ENCODE data around the gene ACKR3. TPM values are rescaled to one million over a fixed set of nuclear protein-coding genes. Genes with fewer than 3 reads are reported as not detected.

The ACKR3 gene
- polyA plus RNA-seq, 1 donor from 2014 or later, result 1.7 TPM

DNA sequence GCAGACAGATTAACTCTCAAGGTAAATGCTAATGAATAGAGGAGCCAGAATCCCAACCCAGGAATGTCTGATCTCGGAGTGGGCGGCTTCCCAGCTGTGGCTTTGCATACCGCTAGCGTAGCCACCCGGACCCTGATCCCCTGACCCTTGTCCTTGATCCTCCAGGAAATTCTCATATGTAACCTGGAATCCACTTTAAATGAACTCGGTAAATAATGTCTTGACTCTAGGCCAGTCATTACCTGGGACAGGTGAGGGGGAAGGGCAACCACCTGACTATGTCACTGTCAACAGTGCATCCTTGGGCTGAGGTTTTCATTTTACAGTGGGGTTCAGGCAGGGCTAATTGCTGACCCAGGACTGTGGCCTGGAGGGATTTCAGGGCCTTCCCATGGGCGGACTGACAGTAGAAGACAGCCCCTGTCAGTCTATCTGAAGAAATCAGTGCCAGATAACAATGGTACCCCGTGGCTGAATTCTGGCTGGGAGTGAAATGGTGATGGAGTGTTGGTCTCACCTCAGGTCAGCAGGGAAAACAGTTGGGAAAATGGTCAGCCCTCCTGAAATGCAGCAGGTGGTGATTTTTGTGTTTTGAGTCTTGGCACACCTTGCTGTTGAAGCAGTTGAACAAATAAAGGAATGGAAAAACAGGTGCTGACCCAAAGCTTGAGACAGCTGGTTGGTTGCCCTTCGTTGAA is 9.6 kb downstream of the ACKR3 start:
- Histone ChIP-seq H3K9me3 (ENCODE audit: low read length) (no peaks in the 10 kb centered on the region), H3K27me3 (ENCODE audit: insufficient read depth, low read depth, low read length) (no peaks in the 10 kb centered on the region), H3K4me2 (ENCODE audit: low read length) (no peak overlapping the region), H3K9me2 (ENCODE audit: insufficient read depth, low read length) (no peaks in the 10 kb centered on the region), H3K27ac (ENCODE audit: low read length) (no peak overlapping the region), H3K4me3 (ENCODE audit: low read length) (no peak overlapping the region), H3K36me3 (ENCODE audit: insufficient read depth, low read length) (no peaks in the 10 kb centered on the region), H3K9ac (ENCODE audit: low read length) (no peak overlapping the region), H3K79me2 (replicated peaks; ENCODE audit: insufficient read depth, low read length) (peaks cover 24% of the 10 kb centered on the region), H3F3A (ENCODE audit: insufficient read depth, low read length, poor library complexity, severe bottlenecking) (no peaks in the 10 kb centered on the region), H4K20me1 (ENCODE audit: insufficient read depth) (no peaks in the 10 kb centered on the region), H2AFZ (ENCODE audit: low read depth, low read length) (no peak overlapping the region)
- TF ChIP-seq, protein P1, sequence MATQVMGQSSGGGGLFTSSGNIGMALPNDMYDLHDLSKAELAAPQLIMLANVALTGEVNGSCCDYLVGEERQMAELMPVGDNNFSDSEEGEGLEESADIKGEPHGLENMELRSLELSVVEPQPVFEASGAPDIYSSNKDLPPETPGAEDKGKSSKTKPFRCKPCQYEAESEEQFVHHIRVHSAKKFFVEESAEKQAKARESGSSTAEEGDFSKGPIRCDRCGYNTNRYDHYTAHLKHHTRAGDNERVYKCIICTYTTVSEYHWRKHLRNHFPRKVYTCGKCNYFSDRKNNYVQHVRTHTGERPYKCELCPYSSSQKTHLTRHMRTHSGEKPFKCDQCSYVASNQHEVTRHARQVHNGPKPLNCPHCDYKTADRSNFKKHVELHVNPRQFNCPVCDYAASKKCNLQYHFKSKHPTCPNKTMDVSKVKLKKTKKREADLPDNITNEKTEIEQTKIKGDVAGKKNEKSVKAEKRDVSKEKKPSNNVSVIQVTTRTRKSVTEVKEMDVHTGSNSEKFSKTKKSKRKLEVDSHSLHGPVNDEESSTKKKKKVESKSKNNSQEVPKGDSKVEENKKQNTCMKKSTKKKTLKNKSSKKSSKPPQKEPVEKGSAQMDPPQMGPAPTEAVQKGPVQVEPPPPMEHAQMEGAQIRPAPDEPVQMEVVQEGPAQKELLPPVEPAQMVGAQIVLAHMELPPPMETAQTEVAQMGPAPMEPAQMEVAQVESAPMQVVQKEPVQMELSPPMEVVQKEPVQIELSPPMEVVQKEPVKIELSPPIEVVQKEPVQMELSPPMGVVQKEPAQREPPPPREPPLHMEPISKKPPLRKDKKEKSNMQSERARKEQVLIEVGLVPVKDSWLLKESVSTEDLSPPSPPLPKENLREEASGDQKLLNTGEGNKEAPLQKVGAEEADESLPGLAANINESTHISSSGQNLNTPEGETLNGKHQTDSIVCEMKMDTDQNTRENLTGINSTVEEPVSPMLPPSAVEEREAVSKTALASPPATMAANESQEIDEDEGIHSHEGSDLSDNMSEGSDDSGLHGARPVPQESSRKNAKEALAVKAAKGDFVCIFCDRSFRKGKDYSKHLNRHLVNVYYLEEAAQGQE (IDR thresholded peaks at IDR 0.05; ENCODE audit: borderline replicate concordance), result no peak
- no peak for TF ChIP-seq EP300 (conservative IDR thresholded peaks at IDR 0.05; ENCODE audit: poor library complexity, severe bottlenecking)
- TF ChIP-seq MXI1 (conservative IDR thresholded peaks at IDR 0.05; ENCODE audit: poor library complexity, severe bottlenecking), result no peak
- no peak for TF ChIP-seq EZH2 (IDR thresholded peaks at IDR 0.05; ENCODE audit: borderline replicate concordance, insufficient read depth, low read length, poor library complexity, severe bottlenecking)
- TF ChIP-seq TAF1 (IDR thresholded peaks at IDR 0.05; ENCODE audit: low read depth), result no peak
- no peak for TF ChIP-seq POLR2AphosphoS5 (IDR thresholded peaks at IDR 0.05)
- no peak for TF ChIP-seq RAD21 (conservative IDR thresholded peaks at IDR 0.05)
- TF ChIP-seq SMC3 (conservative IDR thresholded peaks at IDR 0.05; ENCODE audit: poor library complexity), result no peak
- TF ChIP-seq, protein P2, sequence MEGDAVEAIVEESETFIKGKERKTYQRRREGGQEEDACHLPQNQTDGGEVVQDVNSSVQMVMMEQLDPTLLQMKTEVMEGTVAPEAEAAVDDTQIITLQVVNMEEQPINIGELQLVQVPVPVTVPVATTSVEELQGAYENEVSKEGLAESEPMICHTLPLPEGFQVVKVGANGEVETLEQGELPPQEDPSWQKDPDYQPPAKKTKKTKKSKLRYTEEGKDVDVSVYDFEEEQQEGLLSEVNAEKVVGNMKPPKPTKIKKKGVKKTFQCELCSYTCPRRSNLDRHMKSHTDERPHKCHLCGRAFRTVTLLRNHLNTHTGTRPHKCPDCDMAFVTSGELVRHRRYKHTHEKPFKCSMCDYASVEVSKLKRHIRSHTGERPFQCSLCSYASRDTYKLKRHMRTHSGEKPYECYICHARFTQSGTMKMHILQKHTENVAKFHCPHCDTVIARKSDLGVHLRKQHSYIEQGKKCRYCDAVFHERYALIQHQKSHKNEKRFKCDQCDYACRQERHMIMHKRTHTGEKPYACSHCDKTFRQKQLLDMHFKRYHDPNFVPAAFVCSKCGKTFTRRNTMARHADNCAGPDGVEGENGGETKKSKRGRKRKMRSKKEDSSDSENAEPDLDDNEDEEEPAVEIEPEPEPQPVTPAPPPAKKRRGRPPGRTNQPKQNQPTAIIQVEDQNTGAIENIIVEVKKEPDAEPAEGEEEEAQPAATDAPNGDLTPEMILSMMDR (IDR thresholded peaks at IDR 0.05; ENCODE audit: poor library complexity, severe bottlenecking), result no peak

DNA sequence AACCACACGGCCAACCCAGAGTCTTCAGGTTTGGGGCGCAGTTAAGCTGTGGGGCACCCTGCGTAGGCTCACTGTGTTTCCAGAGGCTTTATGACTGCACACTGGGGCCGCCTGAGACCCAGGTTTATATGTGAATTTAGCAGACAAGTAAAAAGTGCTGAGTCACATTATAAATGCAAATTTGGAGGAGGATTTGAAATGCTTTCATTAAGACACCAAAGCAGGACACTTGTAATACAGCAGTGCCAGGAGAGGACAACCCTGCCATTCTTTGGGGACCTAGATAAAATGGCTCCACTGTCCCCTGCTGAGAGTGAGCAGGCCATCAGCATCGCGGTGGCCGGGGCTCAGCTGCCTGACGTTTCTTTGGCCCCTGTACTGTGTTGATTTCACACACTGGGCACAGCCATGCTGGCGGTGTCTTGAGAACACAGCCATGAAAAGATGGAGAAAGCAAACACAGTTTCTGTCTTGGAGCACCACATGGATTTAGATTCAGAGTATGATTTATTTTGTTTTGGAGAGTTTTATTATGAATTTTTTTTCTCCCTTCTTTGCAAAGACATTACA is 10.2 kb downstream of the ACKR3 start:
- H3F3A ChIP-seq (ENCODE audit: insufficient read depth, low read length, poor library complexity, severe bottlenecking), result no peaks in the 10 kb centered on the region
- no peak overlapping the region for H3K27ac ChIP-seq (ENCODE audit: low read length)
- no peak for TF ChIP-seq RAD21 (conservative IDR thresholded peaks at IDR 0.05)
- TF ChIP-seq MXI1 (conservative IDR thresholded peaks at IDR 0.05; ENCODE audit: poor library complexity, severe bottlenecking), result no peak
- no peak for TF ChIP-seq TAF1 (IDR thresholded peaks at IDR 0.05; ENCODE audit: low read depth)
- TF ChIP-seq EZH2 (IDR thresholded peaks at IDR 0.05; ENCODE audit: borderline replicate concordance, insufficient read depth, low read length, poor library complexity, severe bottlenecking), result no peak
- TF ChIP-seq EP300 (conservative IDR thresholded peaks at IDR 0.05; ENCODE audit: poor library complexity, severe bottlenecking), result no peak
- TF ChIP-seq, protein P2 (IDR thresholded peaks at IDR 0.05; ENCODE audit: poor library complexity, severe bottlenecking), result no peak
- no peak for TF ChIP-seq POLR2AphosphoS5 (IDR thresholded peaks at IDR 0.05)
- no peak for TF ChIP-seq SMC3 (conservative IDR thresholded peaks at IDR 0.05; ENCODE audit: poor library complexity)
- TF ChIP-seq, protein P1 (IDR thresholded peaks at IDR 0.05; ENCODE audit: borderline replicate concordance), result no peak

More for the DNA sequence above, 10.2 kb downstream of the ACKR3 start:
- Histone ChIP-seq H3K79me2 (replicated peaks; ENCODE audit: insufficient read depth, low read length) (peaks cover 17% of the 10 kb centered on the region), H4K20me1 (ENCODE audit: insufficient read depth) (no peaks in the 10 kb centered on the region), H3K9ac (ENCODE audit: low read length) (no peak overlapping the region), H3K4me2 (ENCODE audit: low read length) (no peak overlapping the region), H3K4me3 (ENCODE audit: low read length) (no peak overlapping the region), H3K9me3 (ENCODE audit: low read length) (no peaks in the 10 kb centered on the region), H3K36me3 (ENCODE audit: insufficient read depth, low read length) (no peaks in the 10 kb centered on the region), H2AFZ (ENCODE audit: low read depth, low read length) (no peak overlapping the region), H3K27me3 (ENCODE audit: insufficient read depth, low read depth, low read length) (no peaks in the 10 kb centered on the region), H3K9me2 (ENCODE audit: insufficient read depth, low read length) (no peaks in the 10 kb centered on the region)
